NCI-H128 (cell line): ENCODE data around the gene PIPOX.

Experiments
- DNase-seq: peaks from one replicate; lab custom pipeline; 2025; ENCODE audit not compliant: unreplicated experiment; lab: John Stamatoyannopoulos, UW

Gene PIPOX

DNA sequence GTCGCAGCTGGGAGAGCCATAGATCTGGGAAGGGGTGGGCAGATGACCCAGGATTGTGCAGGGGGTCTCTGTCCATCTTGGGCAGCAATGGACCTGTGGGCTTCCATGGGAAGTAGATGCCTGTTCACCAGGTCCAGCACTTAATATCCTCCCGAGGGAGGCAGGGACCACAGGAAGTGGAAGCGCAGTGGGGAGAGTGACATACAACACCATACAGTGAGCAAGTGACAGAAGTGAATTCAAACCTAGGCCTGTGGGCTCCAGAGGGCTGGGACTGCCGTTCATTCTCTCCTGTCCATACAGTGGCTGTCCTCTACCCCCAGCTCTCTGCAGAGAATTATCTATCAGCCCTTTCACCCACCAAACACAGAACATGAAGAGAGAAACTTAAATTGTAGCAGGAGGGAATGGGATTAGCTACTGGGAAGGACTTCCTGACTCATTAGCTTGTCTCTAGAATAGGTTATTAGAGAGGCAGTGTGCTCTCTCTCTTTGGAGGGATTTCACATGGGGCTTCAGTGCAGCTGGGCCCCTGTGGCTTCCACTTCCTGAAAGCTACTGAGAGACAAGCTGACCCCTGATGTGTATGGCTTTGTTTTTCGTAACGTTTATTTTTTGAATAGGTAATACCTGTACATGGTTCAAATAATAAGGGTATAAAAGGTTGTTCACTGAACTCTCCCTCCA, 24.0 kb upstream of the PIPOX start:
- DNase-seq, result no peak

DNA sequence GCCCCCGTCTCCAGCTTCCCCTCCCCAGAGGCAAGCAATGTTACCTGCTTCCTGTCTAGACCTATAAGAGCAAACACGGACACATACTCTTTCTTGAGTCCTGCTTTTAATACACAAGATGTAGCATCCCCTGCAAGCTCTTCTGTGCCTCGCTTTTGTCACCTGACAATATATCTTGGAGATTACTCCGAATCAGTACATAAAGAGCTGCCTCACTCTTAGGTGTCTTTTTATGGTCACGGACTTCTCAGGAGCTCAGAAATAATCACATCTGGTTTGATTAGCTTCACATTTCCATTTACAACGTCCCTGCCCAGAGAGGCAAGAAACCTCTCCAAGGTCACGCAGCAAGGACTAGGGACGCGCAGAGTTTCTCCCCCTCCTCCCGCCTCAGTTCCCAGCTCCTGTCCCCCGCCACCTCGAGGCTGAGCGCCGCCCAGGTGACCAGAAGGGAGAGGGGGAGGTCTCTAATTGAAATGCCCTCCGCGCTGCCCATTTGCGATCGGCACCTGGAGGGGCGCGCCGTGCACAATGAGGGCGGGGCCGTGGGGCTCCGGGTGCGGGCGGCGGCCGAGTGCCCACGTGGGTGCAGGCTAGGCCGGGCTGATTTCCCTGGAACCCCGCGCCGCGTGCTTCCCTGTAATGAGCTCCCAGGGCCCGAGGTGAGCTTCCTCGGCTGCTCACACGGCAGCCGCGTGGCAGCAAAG, 23.3 kb upstream of the PIPOX start:
- peak; percentile 10 for DNase-seq

DNA sequence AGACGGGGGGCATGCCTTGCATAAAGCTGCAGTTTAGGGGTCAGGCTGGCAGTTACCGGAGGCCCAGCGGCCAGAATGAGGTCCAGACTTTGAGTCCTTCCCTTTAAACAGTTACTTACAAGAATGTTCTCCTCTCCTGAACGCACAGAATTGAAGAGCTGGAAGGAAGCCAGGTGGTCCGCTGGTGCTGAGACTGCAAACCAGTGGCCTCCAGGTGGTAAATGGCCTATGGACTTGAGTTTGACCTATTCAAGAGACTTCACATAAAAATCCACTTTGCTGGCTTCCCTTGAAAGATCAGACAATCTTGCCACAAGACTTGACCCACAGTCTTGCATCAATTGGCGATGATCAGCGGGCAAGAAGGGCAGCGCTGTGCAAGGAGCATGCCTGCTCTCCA, 22.4 kb upstream of the PIPOX start:
- no peak for DNase-seq

DNA sequence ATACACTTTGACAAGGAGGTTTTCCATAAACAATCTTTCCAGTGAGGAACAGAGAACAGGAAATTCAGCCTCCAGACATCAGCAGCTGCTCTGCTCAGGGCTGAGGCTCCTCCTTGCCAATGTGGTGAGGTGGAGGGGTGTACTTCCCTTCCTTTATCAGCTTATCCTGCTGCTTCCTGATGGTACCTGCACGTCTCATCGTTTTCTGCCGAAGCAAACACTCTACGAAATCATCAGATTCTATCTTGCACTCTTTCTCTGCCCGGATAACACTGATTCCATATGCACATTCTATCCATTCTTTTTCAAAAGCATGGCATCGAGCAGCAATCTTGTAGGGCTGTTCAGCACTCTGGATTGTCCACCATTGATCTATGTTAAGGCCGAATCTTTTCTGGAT, 21.7 kb upstream of the PIPOX start:
- DNase-seq, result no peak

DNA sequence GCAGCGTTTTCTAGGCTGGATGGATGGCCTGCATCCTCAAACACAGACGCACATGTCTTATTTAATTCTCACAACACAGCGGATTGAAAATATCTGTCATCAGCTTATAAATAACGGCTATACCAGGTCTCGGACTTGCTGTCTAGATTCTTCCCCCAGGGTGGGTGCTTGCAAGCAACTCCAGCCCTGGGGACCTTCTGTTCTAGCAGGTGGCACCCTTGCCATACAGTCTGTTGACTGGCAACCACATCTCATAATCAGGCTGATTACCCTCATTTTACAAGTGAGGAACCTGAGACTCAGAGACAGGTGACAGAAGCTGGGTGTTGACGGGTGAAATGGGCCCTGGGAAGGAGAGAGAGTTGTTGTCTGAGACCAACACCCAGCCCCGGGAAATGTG, 20.9 kb upstream of the PIPOX start:
- no peak for DNase-seq

DNA sequence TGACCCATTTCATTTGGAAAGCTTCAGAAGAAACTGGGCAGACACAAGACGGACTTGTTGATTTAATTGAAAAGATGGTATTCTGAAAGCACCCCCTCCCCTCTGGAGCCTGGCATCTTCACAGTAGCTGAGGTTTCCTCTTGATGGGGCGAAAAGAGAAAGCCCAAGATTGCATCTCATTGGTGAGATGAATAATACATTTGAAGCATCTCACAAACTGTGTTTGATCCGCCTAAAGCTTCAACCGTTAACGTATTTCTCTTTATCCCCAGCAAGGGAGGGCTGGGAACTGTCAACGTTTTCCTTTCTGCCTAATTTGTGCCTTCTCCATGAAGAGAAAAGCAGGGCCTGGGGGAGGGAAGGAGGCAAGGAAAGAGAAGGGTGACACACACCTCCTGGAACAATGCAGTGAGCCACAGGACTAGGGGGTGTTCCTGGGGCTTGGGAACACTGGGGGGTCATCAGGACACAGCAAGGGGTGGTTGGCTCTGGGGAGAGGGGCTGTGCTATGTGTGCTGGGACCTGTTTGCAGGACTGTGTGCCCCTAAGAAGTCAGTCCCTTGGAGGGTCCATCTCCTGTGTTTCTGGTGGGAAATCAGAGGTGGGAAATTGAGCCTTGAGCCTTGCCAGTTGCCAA, 18.5 kb upstream of the PIPOX start:
- no peak for DNase-seq

DNA sequence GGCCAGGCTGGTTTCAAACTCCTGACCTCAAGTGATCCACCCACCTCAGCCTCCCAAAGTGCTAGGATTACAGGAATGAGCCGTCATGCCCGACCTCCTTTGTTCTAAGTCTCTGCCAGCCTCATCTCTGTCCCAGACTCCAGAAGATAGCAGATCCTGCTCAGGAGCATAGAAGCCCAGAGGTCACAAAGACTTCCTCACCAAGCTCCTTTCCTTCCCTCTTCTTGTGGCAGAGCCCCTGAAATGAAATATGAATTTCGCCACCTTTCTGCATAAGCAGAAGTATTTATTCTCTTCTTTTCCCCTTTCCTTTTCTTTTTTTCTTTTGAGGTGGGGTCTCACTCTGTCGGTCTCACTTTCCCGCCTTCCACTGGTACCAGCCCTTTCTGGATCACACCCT, 11.5 kb upstream of the PIPOX start:
- DNase-seq, result no peak

DNA sequence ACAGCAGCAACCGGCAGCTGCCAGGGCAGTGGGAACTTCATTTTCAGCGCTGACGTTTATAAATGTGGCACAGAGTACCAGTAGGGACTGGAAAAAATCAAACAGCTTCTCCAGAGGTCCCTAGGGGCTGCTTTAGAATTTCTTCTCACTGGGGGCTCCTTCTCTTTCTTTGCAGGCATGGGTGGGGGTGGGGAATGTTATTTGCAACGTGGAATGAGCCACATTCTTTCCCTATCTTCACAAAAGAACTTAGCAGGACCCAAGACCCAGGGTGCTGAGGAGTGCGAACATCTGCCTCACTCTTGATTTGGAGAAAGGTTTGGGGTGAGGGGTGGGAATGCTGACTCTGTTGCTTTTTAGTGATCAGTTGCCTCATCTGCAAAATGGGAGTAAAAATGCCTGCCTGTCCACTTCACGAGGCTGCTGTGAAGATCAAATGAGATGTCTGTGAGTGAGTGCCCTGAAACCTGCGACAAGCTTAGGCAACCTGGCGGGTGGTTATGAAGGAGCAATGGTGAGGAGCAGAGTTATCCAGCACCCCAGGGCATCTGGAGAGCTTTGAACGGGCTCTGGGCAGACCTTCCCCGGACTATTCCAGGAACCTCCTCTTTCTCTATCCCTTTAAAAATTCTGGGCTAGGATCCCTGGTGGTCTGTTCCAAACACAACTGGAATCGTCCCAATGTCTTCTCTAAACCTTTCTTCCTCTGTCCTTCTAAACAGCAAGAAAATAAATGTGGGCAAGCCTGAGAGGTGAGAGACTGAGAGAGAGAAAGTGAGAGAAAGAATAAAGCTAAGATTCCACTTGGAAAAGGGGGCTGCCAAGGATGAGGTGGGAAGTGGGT, 10.7 kb upstream of the PIPOX start:
- DNase-seq, result no peak

DNA sequence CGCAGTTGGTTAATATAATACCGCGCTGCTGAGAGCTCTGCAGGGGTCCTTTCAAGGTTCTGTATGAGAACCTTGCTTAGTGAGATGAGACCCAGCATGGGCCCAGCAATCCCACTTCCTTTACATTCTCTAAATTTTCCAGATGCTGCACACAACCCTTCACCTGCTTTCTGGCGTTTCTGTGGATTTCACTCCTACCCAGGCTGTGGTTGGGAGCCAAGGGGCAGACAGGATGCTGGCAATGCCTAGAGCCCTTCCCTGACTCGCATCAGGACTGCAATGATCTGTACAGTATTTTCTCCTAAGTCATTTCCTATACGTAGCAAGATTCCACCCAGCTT, 10.1 kb upstream of the PIPOX start:
- no peak for DNase-seq

DNA sequence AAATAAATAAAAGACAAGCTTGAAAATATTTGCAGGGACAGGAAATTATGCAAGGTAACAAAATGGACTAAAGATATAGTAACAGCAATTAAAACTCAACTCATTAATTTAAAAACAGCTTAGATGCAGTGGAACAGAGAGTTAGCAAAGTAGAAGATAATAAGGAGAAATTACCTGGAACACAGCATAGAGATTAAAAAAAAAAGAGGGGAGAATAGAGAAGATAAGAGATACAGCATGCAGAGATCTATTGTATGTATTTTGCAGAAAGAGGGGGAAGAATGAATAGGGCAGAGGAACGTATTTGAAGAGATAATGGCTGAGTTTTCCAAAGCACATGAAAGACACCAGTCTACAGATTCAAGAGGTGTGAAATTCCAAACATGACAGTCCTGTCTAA, 8.4 kb upstream of the PIPOX start:
- DNase-seq, result no peak

DNA sequence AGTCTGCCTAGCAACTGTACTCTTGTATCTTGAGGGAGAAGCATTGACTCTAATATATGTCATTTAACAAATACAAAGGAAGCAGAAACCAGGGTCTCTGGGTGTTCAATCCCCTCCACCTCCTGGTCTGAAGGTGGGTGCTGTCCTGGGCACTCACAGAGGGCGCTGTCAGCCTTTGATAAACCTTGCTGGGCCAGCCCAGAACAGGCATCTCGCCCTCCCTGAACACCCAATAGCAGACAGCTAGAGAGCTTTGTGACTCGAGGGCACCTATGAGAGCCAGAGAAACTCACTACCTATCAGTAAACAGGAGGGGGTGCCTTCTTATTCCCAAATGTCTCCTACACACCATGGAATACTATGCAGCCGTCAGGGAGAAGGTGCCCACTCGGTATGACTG, 6.4 kb upstream of the PIPOX start:
- no peak for DNase-seq

DNA sequence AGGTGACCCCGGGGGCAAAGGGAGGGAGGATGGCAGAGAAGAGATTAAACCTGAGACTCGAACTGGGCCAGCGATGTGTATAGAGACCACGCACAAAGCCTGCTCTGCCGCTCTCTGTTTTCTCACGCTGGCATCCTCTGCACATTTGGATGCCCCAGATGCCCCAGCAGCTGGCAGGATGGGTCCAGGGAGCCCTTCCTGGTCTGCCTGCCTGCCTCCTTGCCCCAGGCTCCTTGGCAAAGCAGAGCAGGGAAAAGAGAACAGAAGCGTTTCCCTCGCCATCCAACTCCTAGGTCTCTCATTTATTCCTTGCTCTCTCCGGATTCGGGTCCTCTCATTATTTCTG, 5.2 kb upstream of the PIPOX start:
- no peak for DNase-seq

DNA sequence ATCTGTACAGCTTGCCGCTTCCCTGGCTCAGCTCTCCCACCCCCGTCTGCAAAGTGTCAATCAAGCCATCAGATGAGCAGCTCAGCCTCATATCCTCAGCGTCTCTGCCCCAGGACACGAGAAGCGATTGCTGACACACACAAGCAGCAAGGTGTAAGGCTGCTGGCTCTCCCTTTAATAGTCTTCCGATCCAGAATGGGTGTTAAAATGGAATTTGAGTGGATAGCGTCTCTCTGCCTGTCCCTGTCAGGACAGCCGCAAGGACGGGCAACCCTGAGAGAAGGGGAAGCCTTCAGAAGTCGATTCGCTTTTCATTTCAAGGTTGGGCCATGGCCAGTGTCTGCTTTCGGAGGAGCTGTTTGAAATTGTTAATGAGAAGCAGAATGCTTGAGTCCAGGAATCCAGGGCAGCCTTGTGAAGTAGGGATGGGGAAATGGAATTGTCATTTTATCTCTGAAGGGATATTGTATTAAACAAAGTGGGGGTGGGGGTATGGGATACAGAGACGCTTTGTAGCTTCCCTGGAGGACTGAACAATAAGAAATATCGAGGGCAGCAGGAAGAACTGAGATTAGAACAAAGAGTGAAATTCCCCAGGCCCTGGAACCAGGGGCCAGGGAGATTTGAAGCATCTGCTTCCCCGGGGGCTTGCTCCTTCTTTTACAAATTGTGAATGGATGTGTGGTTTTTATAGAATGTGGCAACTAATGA, 4.7 kb upstream of the PIPOX start:
- no peak for DNase-seq

DNA sequence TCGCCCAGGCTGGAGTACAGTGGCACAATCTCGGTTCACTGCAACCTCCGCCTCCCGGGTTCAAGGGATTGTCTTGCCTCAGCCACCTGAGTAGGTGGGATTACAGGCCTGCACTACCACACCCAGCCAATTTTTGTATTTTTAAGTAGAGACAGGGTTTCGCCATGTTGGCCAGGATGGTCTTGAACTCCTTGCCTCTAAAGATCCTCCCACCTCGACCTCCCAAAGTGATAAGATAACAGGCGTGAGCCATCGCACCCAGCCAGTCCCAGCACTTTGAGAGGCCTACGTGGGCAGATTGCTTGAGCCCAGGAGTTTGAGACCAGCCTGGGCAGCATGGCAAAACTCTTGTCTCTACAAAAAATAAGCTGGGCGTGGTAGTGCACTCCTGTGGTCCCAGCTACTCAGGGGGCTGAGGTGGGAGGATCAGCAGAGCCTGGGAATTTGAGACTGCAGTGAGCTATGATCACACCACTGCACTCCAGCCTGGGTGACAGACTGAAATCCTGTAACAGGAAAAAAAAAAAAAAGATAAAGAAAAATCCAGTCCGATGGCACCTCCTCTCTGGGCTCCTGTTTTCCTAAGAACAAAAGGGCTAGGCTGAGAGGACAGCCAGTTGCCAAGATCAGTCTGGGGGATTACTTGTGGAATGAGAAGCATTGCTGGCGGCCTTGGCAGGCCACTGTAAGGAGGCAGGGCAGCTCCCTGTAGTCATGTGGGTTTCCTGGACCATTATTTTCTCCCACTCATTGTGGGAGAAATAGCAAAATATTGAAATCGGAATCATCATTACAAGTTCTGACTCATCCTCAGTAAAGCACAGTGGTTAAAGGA, 3.0 kb upstream of the PIPOX start:
- no peak for DNase-seq

DNA sequence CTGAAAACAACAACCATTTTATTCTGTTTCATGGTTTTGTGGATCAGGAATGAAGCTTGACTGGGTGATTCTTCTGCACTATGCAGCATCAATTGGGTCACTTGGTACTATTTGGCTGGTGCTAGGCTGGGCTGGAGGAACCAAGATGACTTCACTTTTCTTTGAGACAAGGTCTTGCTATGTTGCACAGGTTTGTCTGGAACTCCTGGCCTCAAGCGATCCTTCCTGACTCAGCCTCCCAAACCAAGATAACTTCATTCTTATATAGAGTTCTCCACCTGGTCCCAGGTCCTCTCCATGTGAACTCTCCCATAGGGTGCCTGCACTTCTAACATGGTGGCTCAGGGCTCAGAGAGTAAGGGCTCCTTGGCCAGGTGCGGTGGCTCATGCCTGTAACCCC, 1.9 kb upstream of the PIPOX start:
- DNase-seq, result no peak

DNA sequence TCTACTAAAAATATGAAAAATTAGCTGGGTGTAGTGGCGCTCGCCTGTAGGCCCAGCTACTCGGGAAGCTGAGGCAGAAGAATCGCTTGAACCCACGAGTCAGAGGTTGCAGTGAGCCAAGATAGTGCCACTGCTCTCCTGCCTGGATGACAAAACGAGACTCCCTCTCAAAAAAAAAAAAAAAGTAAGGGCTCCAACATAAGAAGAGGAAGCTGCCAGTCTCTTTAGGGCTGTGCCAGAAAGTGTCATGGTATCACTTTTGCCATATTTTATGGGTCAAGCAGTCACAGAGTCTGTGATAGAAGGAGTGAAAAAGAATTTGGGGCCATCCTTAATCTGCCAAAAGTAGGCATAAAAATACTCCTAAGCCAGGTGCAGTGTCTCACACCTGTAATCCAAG, 1.4 kb upstream of the PIPOX start:
- DNase-seq, result no peak

DNA sequence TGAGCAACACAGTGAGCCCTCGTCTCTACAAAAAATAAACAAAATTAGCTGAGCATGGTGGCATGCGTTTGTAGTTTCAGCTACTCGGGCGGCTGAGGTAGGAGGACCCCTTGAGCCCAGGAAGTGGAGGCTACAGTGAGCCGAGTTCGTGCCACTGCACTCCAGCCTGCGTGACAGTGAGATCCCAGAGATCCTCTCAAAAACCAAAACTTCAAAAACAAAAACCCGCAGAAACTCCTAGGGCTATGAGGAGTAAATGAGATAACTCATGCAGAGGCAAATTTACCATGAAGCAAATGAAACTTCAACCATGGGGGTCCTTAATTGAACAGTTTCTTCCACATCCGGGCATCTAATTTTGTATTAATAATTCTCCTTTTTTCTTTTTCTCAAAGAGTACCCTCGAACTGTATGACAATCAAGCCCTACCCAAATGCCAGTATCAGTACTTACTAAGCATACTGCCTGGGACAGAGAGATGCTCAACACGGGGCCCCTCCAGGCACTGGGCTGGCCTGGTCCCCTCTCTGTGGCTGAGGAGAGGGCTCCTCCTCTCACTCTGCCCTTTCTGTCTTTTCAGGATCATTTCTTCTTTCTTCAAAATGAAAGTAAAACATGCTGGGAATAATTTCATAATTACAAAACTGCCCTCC, 789 bp upstream of the PIPOX start:
- no peak for DNase-seq

DNA sequence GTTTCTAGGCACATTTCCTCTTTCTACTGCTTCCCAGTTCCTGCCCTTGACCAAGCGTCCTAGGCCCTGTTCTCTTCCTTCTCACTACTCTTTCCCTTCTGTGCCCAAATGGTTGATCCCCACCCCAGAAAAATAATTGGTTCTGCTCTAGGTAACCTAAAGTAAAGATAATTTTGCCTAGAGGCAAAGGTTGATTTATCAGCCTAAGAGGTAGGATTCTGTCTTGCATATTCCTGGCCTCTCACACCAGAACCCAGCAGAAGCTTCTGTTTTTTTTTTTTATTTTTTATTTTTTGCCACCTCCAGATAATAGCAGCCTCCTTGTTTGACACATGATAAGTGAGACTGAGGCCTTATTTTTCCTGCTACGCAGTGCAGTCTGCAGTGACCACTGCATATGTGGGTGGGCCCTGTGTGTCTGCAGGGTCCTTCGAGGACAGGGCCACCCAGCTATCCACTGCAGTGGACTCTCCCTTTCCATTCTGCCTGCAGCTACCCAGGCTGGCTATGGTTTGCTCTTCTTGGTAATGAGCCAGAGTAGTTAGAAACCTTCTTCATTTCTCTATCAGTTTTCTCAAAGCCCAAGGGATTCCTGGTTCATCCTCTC, 701 bp downstream of the PIPOX start:
- no peak for DNase-seq

DNA sequence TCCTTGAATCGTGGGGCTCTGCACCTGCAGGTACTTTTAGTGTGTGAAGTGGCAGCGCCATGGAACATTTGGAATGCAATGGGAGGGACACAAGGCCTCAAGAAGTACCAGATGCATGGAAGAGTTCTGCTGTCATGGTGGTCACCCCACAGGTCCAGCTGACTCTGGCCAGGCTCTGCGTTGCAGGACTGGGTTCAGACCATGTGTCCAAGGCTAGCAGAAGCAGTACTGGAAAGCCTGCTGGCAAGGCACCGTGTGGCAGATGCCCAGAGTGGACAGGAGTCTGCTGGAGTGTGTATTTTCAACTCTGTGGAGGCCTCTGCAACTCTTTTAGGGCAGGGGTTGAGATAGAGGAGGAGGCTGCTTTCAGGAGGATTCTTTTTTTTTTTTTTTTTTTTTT, 2.1 kb downstream of the PIPOX start:
- no peak for DNase-seq
